Tibial nerve (tissue), 4 donors: ENCODE measurements around the gene CCL22. TPM values are rescaled to one million over a fixed set of nuclear protein-coding genes. Genes with fewer than 3 reads are reported as not detected.
"Not testable (repeated sequence)": the region's sequence is repeated elsewhere in the genome, so short reads cannot be mapped to it uniquely, and the experiment has no call there.

Experiments
- DNase-seq, 2 donors: peaks; one replicate each; pipeline ENCODE4 v3.0.0-alpha.2; 2019; ENCODE audit warnings: low spot score in 2 of 2
- H3K27ac ChIP-seq, 4 donors: fragments of 200-600 bp; sonication (generic) in 3 of 4; one replicate each; pipeline ENCODE4 v1.5.1; 2017 to 2019; ENCODE audit warnings: mild to moderate bottlenecking in 1 of 4
- H3K27me3 ChIP-seq, 2 donors: fragments of 200-600 bp; sonication (generic) in 1 of 2; one replicate each; pipeline versions ENCODE4 v1.5.1 to v1.6.0; 2017 to 2019
- H3K36me3 ChIP-seq, 3 donors: fragments of 200-600 bp; sonication (generic); one replicate each; pipeline ENCODE4 v1.5.1; 2018 to 2019
- H3K4me1 ChIP-seq, 4 donors: fragments of 200-600 bp; sonication (generic) in 3 of 4; one replicate each; pipeline ENCODE4 v1.5.1; 2017 to 2019
- H3K4me3 ChIP-seq, 4 donors: fragments of 200-600 bp; sonication (generic) in 3 of 4; one replicate each; pipeline ENCODE4 v1.5.1; 2017 to 2019; ENCODE audit warnings: mild to moderate bottlenecking in 1 of 4, moderate library complexity in 1 of 4
- H3K9me3 ChIP-seq, 4 donors: fragments of 200-600 bp; sonication (generic) in 3 of 4; one replicate each; pipeline ENCODE4 v1.5.1; 2017 to 2019
- CTCF ChIP-seq, 5 experiments: fragments of 200-600 bp in 3 of 5; fragments of 450-650 bp in 2 of 5; sonication (generic) in 3 of 5; IDR thresholded peaks; one replicate each; pipeline ENCODE4 v1.5.1; 2016 to 2019; ENCODE audit warnings: antibody characterized with exemption in 5 of 5, mild to moderate bottlenecking in 3 of 5, moderate library complexity in 2 of 5
- EP300 ChIP-seq, 2 donors: sonication (generic); formaldehyde crosslinking; IDR thresholded peaks; one replicate each; pipeline ENCODE4 v1.6.1; 2017; ENCODE audit warnings: antibody characterized with exemption in 2 of 2, mild to moderate bottlenecking in 1 of 2
- POLR2A ChIP-seq, 2 donors: fragments of 450-650 bp; IDR thresholded peaks; one replicate each; pipeline ENCODE4 v1.6.1; 2017; ENCODE audit warnings: antibody characterized with exemption in 2 of 2, mild to moderate bottlenecking in 2 of 2, moderate library complexity in 2 of 2
- WGBS, 2 donors: methylation state at CpG; one replicate each; pipeline ENCODE4 v1.1.5; 2018; 5-methylcytosine and 5-hydroxymethylcytosine counted together
- total RNA-seq, 4 donors: library from RNA; depleted of rRNA; stranded (reverse); fragments of >200 nt; gene quantifications; one replicate each; pipeline ENCODE4 v1.1.0, GENCODE V29; 2016

CCL22 gene
- total RNA-seq, 4 donors from 2014 or later, result not detected

DNA sequence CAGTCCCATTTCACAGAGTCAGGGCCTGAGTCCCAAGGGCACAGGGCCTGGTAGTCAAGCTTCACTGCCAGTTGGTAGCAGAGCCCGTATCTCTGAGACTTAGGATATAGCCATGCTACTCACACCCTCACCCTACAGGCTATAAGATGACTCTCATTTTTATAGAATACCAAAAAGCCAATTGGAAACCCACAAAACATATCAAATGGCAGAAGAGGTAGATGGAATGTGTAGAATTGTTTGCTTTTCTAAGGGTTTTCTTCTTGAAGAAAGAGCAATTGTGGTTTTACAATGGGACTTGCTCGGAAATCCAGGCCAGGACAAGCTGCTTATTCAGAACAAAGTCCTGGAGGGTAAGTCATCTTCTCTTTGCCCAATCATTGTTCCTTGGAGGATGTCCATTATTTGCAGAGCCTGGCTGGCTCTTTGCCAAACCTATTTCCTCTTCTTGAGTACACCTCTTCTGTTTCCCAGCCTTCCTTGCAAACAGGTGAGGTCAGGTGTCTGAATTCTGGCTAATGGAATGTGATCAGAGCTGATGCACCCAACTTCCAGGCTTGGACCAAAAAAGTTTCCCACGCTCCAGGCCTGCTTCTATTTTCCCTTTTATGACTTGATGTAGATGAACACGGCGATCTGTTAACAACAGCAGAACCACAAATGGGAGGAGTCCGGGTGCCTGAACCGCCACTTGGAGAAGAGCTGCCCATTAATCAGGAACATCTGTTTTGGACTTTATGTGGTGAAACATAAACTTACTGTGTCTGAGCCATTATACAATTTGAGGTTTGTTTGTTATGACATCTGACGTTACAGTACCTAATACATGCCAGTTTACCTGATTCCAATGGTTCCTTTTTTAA, 16.9 kb upstream of the CCL22 start:
- H3K27me3 ChIP-seq, result no peaks in the 10 kb centered on the region
- no peaks in the 10 kb centered on the region for H3K36me3 ChIP-seq
- WGBS, 2 donors, result 49 to 58% methylated on average over 8 of the region's 8 CpGs
- peak in 1 of 2 donors; percentile 32 for DNase-seq
- H3K9me3 ChIP-seq, result peaks cover 0 to 11% (median 2%) of the 10 kb centered on the region in 4 donors
- TF ChIP-seq POLR2A (IDR thresholded peaks at IDR 0.05), result no peak
- no peak for TF ChIP-seq EP300 (IDR thresholded peaks at IDR 0.05)
- no peak for TF ChIP-seq CTCF (IDR thresholded peaks at IDR 0.05)
- peaks cover 0 to 18% (median 0%) of the 10 kb centered on the region in 4 donors for H3K4me1 ChIP-seq
- no peak overlapping the region for H3K27ac ChIP-seq
- H3K4me3 ChIP-seq, result no peak overlapping the region

- not testable (repeated sequence) for DNase-seq, H3K27ac ChIP-seq, H3K36me3 ChIP-seq, H3K4me3 ChIP-seq, H3K27me3 ChIP-seq
- peaks cover 0 to 18% (median 0%) of the 10 kb centered on the region in 4 donors for H3K4me1 ChIP-seq
- peaks cover 0 to 14% (median 0%) of the 10 kb centered on the region in 4 donors for H3K9me3 ChIP-seq
- 86 to 92% methylated on average over 9 of the region's 9 CpGs for WGBS, 2 donors
Measured at GRCh38 chr16:57342606-57343005, 16.0 kb upstream of the CCL22 start.

- H3K36me3 ChIP-seq, result no peaks in the 10 kb centered on the region
- TF ChIP-seq POLR2A (IDR thresholded peaks at IDR 0.05) (no peak), EP300 (IDR thresholded peaks at IDR 0.05) (no peak), CTCF (IDR thresholded peaks at IDR 0.05) (no peak)
- H3K27me3 ChIP-seq, result no peaks in the 10 kb centered on the region
- H3K4me1 ChIP-seq, result peaks cover 0 to 18% (median 0%) of the 10 kb centered on the region in 4 donors
- peaks cover 0 to 8% (median 0%) of the 10 kb centered on the region in 4 donors for H3K9me3 ChIP-seq
- WGBS, 2 donors, result 82 to 90% methylated on average over 7 of the region's 7 CpGs
- no peak overlapping the region for H3K27ac ChIP-seq
- DNase-seq, result no peak
- H3K4me3 ChIP-seq, result no peak overlapping the region
Measured at GRCh38 chr16:57343221-57343620, 15.4 kb upstream of the CCL22 start.

- not testable (repeated sequence) for H3K36me3 ChIP-seq, H3K27ac ChIP-seq, H3K27me3 ChIP-seq, H3K4me3 ChIP-seq, DNase-seq, H3K9me3 ChIP-seq
- H3K4me1 ChIP-seq, result peaks cover 0 to 18% (median 0%) of the 10 kb centered on the region in 4 donors
- WGBS, 2 donors, result 93% methylated on average over 5 of the region's 5 CpGs
Measured at GRCh38 chr16:57344094-57344493, 14.5 kb upstream of the CCL22 start.

DNA sequence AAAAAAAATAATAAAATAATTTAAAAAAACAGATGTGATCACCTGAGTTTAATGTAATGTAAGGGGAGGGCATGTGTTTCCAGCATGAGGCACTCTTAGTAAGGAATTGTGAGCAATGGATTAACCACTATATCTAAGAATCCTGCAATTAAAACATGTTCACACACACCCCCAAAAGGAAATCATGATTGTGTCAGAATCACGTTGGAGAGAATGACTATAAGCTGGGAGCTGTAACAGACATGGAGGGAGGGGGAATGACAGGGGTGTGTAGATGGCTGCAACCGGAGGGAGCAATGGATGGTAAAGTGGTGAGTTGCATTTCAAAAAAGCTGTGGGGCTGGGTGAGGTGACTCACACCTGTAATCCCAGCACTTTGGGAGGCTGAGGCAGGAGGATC, 13.6 kb upstream of the CCL22 start:
- H3K4me1 ChIP-seq, result peaks cover 0 to 10% (median 0%) of the 10 kb centered on the region in 4 donors
- H3K27ac ChIP-seq, result no peak overlapping the region
- TF ChIP-seq POLR2A (IDR thresholded peaks at IDR 0.05), result no peak
- TF ChIP-seq CTCF (IDR thresholded peaks at IDR 0.05), result no peak
- TF ChIP-seq EP300 (IDR thresholded peaks at IDR 0.05), result no peak
- no peak overlapping the region for H3K4me3 ChIP-seq
- DNase-seq, result no peak
- H3K9me3 ChIP-seq, result peaks cover 0 to 8% (median 0%) of the 10 kb centered on the region in 4 donors
- no peaks in the 10 kb centered on the region for H3K27me3 ChIP-seq
- H3K36me3 ChIP-seq, result no peaks in the 10 kb centered on the region
- WGBS, 2 donors, result 65 to 71% methylated on average over 2 of the region's 2 CpGs

- Histone ChIP-seq H3K27ac (no peak overlapping the region), H3K27me3 (no peaks in the 10 kb centered on the region), H3K4me1 (peaks cover 0 to 10% (median 0%) of the 10 kb centered on the region in 4 donors), H3K4me3 (no peak overlapping the region), H3K36me3 (no peaks in the 10 kb centered on the region), H3K9me3 (peaks cover 0 to 8% (median 0%) of the 10 kb centered on the region in 4 donors)
- no peak for DNase-seq
- TF ChIP-seq POLR2A (IDR thresholded peaks at IDR 0.05) (no peak), CTCF (IDR thresholded peaks at IDR 0.05) (no peak), EP300 (IDR thresholded peaks at IDR 0.05) (no peak)
- WGBS, 2 donors, result 39 to 59% methylated on average over 3 of the region's 3 CpGs
Measured at GRCh38 chr16:57345666-57346204, 12.8 kb upstream of the CCL22 start.
